ENCODE measurements around the gene KLHL14. TPM values are rescaled to one million over a fixed set of nuclear protein-coding genes. Genes with fewer than 3 reads are reported as not detected.

The KLHL14 gene
- total and polyA plus RNA-seq, 2 of the 13 experiments (the other 11 are each of a cell fraction or from before 2014, with no cell fraction given), result 16.0 to 41.8 TPM

DNA sequence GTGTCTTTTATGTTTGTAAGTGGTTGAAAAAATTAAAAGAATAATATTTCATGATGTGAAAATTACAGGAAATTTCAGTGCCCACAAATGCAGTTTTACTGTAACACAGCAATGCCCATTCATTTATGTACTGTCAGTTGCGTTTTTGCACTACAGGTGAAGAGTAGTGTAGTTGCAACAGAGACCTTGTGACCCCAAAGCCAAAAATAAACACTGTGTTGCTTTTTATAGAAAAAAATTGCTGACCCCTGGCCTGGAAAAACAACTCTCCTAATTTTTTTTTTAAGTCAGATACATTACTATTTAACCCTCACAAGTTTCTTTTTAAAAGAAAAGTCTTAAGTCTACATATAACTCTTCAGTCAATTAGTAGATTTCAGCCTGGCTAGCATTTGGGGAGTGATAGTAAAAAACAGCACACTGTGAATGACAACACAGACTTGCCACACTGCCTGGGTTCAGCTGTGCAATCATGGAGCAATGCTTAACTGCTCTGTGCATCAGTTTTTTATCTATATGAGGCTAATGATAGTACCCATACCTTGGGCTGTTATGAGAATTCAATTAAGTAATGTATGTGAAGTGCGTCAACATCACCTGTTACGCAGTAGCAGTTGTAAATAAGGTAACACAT, 8.1 kb downstream of the KLHL14 start (continued):
- TF ChIP-seq, protein P1, sequence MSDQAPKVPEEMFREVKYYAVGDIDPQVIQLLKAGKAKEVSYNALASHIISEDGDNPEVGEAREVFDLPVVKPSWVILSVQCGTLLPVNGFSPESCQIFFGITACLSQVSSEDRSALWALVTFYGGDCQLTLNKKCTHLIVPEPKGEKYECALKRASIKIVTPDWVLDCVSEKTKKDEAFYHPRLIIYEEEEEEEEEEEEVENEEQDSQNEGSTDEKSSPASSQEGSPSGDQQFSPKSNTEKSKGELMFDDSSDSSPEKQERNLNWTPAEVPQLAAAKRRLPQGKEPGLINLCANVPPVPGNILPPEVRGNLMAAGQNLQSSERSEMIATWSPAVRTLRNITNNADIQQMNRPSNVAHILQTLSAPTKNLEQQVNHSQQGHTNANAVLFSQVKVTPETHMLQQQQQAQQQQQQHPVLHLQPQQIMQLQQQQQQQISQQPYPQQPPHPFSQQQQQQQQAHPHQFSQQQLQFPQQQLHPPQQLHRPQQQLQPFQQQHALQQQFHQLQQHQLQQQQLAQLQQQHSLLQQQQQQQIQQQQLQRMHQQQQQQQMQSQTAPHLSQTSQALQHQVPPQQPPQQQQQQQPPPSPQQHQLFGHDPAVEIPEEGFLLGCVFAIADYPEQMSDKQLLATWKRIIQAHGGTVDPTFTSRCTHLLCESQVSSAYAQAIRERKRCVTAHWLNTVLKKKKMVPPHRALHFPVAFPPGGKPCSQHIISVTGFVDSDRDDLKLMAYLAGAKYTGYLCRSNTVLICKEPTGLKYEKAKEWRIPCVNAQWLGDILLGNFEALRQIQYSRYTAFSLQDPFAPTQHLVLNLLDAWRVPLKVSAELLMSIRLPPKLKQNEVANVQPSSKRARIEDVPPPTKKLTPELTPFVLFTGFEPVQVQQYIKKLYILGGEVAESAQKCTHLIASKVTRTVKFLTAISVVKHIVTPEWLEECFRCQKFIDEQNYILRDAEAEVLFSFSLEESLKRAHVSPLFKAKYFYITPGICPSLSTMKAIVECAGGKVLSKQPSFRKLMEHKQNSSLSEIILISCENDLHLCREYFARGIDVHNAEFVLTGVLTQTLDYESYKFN (CRISPR knock-in tag; conservative IDR thresholded peaks at IDR 0.05), result 0 out of 2 replicates have a peak, but pooled peaks have one; percentile 19
- TF ChIP-seq CBX5 (CRISPR knock-in tag; IDR thresholded peaks at IDR 0.05; ENCODE audit: borderline replicate concordance) (no peak), ZNF614 (CRISPR knock-in tag; IDR thresholded peaks at IDR 0.05; ENCODE audit: borderline replicate concordance) (0 out of 2 replicates have a peak, but pooled peaks have one; percentile 38), CTCF (CRISPR knock-in tag; IDR thresholded peaks at IDR 0.05) (no peak), ZMYM3 (CRISPR knock-in tag; IDR thresholded peaks at IDR 0.05) (peak; percentile 86), ZNF781 (CRISPR knock-in tag; IDR thresholded peaks at IDR 0.05; ENCODE audit: borderline replicate concordance, not compliant biosample characterization) (no peak), ZNF382 (CRISPR knock-in tag; IDR thresholded peaks at IDR 0.05; ENCODE audit: borderline replicate concordance) (no peak), LBX2 (CRISPR knock-in tag; IDR thresholded peaks at IDR 0.05; ENCODE audit: borderline replicate concordance) (no peak), EP300 (IDR thresholded peaks at IDR 0.05; ENCODE audit: low read depth in 2 of 2, low read length in 2 of 2) (peak in 1 of 2 experiments; percentile 11; a peak in 1 of 4 replicates), EP300 (CRISPR knock-in tag; IDR thresholded peaks at IDR 0.05; ENCODE audit: borderline replicate concordance) (no peak), CEBPG (CRISPR knock-in tag; IDR thresholded peaks at IDR 0.05) (peak; percentile 31; the same call in 1 of the 2 replicates), ZNF652 (CRISPR knock-in tag; IDR thresholded peaks at IDR 0.05; ENCODE audit: borderline replicate concordance, low read depth) (peak; percentile 33; the same call in 1 of the 2 replicates), FOXK1 (CRISPR knock-in tag; IDR thresholded peaks at IDR 0.05; ENCODE audit: borderline replicate concordance, low read depth) (peak; percentile 56; the same call in 1 of the 2 replicates), RXRB (CRISPR knock-in tag; IDR thresholded peaks at IDR 0.05; ENCODE audit: borderline replicate concordance) (0 out of 2 replicates have a peak, but pooled peaks have one; percentile 16), ZNF160 (CRISPR knock-in tag; IDR thresholded peaks at IDR 0.05) (no peak), ATF1 (CRISPR knock-in tag; IDR thresholded peaks at IDR 0.05) (no peak)
- TF ChIP-seq, protein P2, sequence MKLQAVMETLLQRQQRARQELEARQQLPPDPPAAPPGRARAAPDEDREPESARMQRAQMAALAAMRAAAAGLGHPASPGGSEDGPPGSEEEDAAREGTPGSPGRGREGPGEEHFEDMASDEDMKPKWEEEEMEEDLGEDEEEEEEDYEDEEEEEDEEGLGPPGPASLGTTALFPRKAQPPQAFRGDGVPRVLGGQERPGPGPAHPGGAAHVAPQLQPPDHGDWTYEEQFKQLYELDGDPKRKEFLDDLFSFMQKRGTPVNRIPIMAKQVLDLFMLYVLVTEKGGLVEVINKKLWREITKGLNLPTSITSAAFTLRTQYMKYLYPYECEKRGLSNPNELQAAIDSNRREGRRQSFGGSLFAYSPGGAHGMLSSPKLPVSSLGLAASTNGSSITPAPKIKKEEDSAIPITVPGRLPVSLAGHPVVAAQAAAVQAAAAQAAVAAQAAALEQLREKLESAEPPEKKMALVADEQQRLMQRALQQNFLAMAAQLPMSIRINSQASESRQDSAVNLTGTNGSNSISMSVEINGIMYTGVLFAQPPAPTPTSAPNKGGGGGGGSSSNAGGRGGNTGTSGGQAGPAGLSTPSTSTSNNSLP (IDR thresholded peaks at IDR 0.05; ENCODE audit: low read depth, low read length), result peak; percentile 22; the same call in 1 of the 2 replicates
- TF ChIP-seq, protein P3, sequence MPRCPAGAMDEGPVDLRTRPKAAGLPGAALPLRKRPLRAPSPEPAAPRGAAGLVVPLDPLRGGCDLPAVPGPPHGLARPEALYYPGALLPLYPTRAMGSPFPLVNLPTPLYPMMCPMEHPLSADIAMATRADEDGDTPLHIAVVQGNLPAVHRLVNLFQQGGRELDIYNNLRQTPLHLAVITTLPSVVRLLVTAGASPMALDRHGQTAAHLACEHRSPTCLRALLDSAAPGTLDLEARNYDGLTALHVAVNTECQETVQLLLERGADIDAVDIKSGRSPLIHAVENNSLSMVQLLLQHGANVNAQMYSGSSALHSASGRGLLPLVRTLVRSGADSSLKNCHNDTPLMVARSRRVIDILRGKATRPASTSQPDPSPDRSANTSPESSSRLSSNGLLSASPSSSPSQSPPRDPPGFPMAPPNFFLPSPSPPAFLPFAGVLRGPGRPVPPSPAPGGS (CRISPR knock-in tag; IDR thresholded peaks at IDR 0.05), result no peak

Measured in HepG2 (cell line).